Ovary (tissue), 9 donors: Measurements from ENCODE around the gene OTULINL. TPM values are rescaled to one million over a fixed set of nuclear protein-coding genes. Genes with fewer than 3 reads are reported as not detected.
"Not testable (repeated sequence)": the region's sequence is repeated elsewhere in the genome, so short reads cannot be mapped to it uniquely, and the experiment has no call there.

Source experiments
- DNase-seq, 5 donors: peaks; one replicate each; pipeline ENCODE4 v3.0.0-alpha.2; 2019 to 2020
- H3K27ac ChIP-seq, 2 donors: fragments of 200-600 bp; one replicate each; pipeline versions ENCODE4 v1.5.1 to v1.8.0; 2019 to 2022
- H3K27me3 ChIP-seq: fragments of 200-600 bp; one replicate; pipeline ENCODE4 v1.8.0; 2022
- H3K36me3 ChIP-seq: fragments of 200-600 bp; sonication (generic); one replicate; pipeline ENCODE4 v1.5.1; 2019
- H3K4me1 ChIP-seq: one replicate; pipeline ENCODE4 v1.8.1; 2013; ENCODE audit warnings: mild to moderate bottlenecking, moderate library complexity; ENCODE audit not compliant: insufficient read depth
- H3K4me3 ChIP-seq: fragments of 200-600 bp; sonication (generic); one replicate; pipeline ENCODE4 v1.5.1; 2017
- H3K9me3 ChIP-seq, 2 donors: fragments of 200-600 bp in 1 of 2; sonication (generic) in 1 of 2; one replicate each; pipeline versions ENCODE4 v1.5.1 to v1.8.1; 2013 to 2019; ENCODE audit warnings: mild to moderate bottlenecking in 1 of 2, moderate library complexity in 1 of 2
- EP300 ChIP-seq: sonication (generic); formaldehyde crosslinking; IDR thresholded peaks from one replicate; pipeline ENCODE4 v1.6.1; 2017; ENCODE audit warnings: antibody characterized with exemption
- POLR2A ChIP-seq: fragments of 450-650 bp; IDR thresholded peaks from one replicate; pipeline ENCODE4 v1.6.1; 2017; ENCODE audit warnings: antibody characterized with exemption, mild to moderate bottlenecking, moderate library complexity
- WGBS, 3 donors: extraction: QIAGEN DNeasy Blood & Tissue Kit in 1 of 3; methylation state at CpG; one replicate each; pipeline versions ENCODE4 v1.1.5 to v1.1.7; 2013 to 2017; 5-methylcytosine and 5-hydroxymethylcytosine counted together
- intact Hi-C, 4 donors: fragments of 100-400 bp; cut with DNase I; formaldehyde crosslinking; loops; one replicate each; pipeline versions ENCODE4 v1.11.0 to v1.15.1; 2022 to 2023
- polyA plus RNA-seq, 2 donors: library from polyadenylated mRNA; stranded (reverse); fragments of 200-250 nt in 1 of 2; fragments of 350-450 nt in 1 of 2; fragmentation: Illumina TruSeq in 1 of 2; extraction: RNeasy Lipid Tissue Mini Kit (QIAGEN cat#74804) in 1 of 2; gene quantifications; one replicate each; pipeline ENCODE4 v1.2.3, GENCODE V29; 2013 to 2014
- total RNA-seq, 7 donors: library from RNA; depleted of rRNA in 2 of 7; stranded (reverse); fragments of >200 nt in 2 of 7; fragmentation: NEBNext Ultra II Directional in 3 of 7; extraction: Animal tissue kit (Norgen Biotek cat#: 25700) in 3 of 7; gene quantifications; one replicate each; pipeline versions ENCODE4 v1.1.0 to v1.2.4, GENCODE V29; 2016 to 2023
- TF ChIP-seq, protein P1 (sequence below), 3 donors: fragments of 450-650 bp in 2 of 3; fragments of 200-600 bp in 1 of 3; IDR thresholded peaks; one replicate each; pipeline versions ENCODE4 v1.5.1 to v1.8.0; 2016 to 2022; ENCODE audit warnings: antibody characterized with exemption in 3 of 3, mild to moderate bottlenecking in 1 of 3
- donor health status: DM: no; HTN: no; CAD: no; lungs with moderate emphysema.
- donor health status: DM: no; HTN: no; CAD: no.
- donor health status: Bipolar disorder and iron deficiency.
- donor health status: DM: yes; HTN: yes; CAD: no.
- donor health status: DM: no; HTN: no; CAD: no.
- donor health status: DM: yes; HTN: yes; CAD: no.

Gene OTULINL
- total and polyA plus RNA-seq, 9 donors: 2.3 to 14.9 (median 5.3) TPM

GRCh38 chr5:14547666-14548065 lies 33.9 kb upstream of the OTULINL start:
- Histone ChIP-seq H3K27me3 (no peaks in the 10 kb centered on the region), H3K4me3 (no peak overlapping the region), H3K9me3 (peaks cover 0 to 6% of the 10 kb centered on the region in 2 donors), H3K27ac (no peak overlapping the region), H3K4me1 (no peaks in the 10 kb centered on the region), H3K36me3 (no peaks in the 10 kb centered on the region)
- intact Hi-C loops: no loop called here
- WGBS, 3 donors: 86 to 100% (median 95%) methylated on average over 1 of the region's 1 CpG
- DNase-seq: no peak
- TF ChIP-seq, protein P1, sequence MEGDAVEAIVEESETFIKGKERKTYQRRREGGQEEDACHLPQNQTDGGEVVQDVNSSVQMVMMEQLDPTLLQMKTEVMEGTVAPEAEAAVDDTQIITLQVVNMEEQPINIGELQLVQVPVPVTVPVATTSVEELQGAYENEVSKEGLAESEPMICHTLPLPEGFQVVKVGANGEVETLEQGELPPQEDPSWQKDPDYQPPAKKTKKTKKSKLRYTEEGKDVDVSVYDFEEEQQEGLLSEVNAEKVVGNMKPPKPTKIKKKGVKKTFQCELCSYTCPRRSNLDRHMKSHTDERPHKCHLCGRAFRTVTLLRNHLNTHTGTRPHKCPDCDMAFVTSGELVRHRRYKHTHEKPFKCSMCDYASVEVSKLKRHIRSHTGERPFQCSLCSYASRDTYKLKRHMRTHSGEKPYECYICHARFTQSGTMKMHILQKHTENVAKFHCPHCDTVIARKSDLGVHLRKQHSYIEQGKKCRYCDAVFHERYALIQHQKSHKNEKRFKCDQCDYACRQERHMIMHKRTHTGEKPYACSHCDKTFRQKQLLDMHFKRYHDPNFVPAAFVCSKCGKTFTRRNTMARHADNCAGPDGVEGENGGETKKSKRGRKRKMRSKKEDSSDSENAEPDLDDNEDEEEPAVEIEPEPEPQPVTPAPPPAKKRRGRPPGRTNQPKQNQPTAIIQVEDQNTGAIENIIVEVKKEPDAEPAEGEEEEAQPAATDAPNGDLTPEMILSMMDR (IDR thresholded peaks at IDR 0.05): no peak
- TF ChIP-seq EP300: no peak
- TF ChIP-seq POLR2A: no peak

DNA sequence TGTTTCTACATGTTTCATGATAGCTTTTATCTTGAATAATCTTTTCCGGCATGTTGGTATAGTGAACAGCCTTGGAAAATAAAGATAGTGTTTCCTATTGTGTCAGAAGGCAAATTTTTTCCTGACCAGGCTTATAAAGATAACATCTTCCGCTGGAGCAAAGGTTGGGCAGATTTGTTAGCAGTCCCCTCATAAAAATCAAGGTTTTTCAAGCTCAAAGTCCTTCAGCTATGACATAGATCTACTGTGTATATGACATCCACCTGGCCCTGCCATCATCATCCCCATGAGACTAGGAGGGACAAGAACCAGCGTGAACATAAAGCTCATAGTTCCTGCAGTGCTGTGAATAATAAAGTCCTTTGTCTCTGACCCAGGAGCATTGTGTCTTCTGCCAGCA lies 30.4 kb upstream of the OTULINL start:
- DNase-seq: no peak
- H3K9me3 ChIP-seq: peaks cover 0 to 6% of the 10 kb centered on the region in 2 donors
- H3K4me1 ChIP-seq: no peaks in the 10 kb centered on the region
- H3K36me3 ChIP-seq: no peaks in the 10 kb centered on the region
- WGBS, 3 donors: 89 to 94% (median 90%) methylated on average over 3 of the region's 3 CpGs
- no peak overlapping the region for H3K27ac ChIP-seq
- intact Hi-C loops: no loop called here
- H3K27me3 ChIP-seq: no peaks in the 10 kb centered on the region
- TF ChIP-seq EP300 (no peak), POLR2A (no peak)
- TF ChIP-seq, protein P1 (IDR thresholded peaks at IDR 0.05): no peak
- no peak overlapping the region for H3K4me3 ChIP-seq

- no peaks in the 10 kb centered on the region for H3K9me3 ChIP-seq
- H3K27ac ChIP-seq: no peak overlapping the region
- H3K4me1 ChIP-seq: no peaks in the 10 kb centered on the region
- WGBS, 3 donors: 49 to 65% (median 59%) methylated on average over 1 of the region's 1 CpG
- DNase-seq: no peak
- H3K4me3 ChIP-seq: no peak overlapping the region
- intact Hi-C loops: no loop called here
- no peak for TF ChIP-seq POLR2A
- TF ChIP-seq, protein P1 (IDR thresholded peaks at IDR 0.05): no peak
- TF ChIP-seq EP300: no peak
- H3K27me3 ChIP-seq: no peaks in the 10 kb centered on the region
- H3K36me3 ChIP-seq: no peaks in the 10 kb centered on the region
Observed at GRCh38 chr5:14552017-14552416, 29.6 kb upstream of the OTULINL start.

- H3K9me3 ChIP-seq, DNase-seq, H3K27ac ChIP-seq, H3K4me3 ChIP-seq, intact Hi-C loops, H3K4me1 ChIP-seq, H3K36me3 ChIP-seq, H3K27me3 ChIP-seq: not testable (repeated sequence)
- WGBS, 3 donors: 67 to 80% (median 72%) methylated on average over 3 of the region's 3 CpGs
Observed at GRCh38 chr5:14554288-14554687, 27.3 kb upstream of the OTULINL start.

DNA sequence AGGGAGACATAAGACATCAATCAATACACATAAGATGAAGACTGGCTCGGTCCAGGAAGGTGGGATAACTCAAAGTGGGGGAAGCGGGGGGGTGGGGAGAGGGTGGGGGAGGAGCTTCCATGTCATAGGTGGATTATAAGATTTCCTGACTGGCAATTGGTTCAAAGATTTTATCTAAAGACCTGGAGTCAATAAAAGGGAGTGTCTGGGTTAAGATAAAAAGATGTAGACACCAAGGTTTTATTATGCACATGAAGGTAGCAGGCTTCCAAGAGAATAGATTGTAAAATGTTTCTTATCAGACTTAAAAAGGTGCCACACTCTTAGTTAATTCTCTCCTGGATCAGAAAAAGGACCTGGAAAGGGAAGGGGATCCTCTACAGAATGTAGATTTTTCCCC lies 25.6 kb upstream of the OTULINL start:
- DNase-seq: no peak
- Histone ChIP-seq H3K27ac (no peak overlapping the region), H3K36me3 (no peaks in the 10 kb centered on the region), H3K4me1 (no peaks in the 10 kb centered on the region), H3K4me3 (no peak overlapping the region), H3K9me3 (no peaks in the 10 kb centered on the region), H3K27me3 (no peaks in the 10 kb centered on the region)
- intact Hi-C loops: no loop called here
- 67 to 85% (median 73%) methylated on average over 2 of the region's 2 CpGs for WGBS, 3 donors
- TF ChIP-seq EP300: no peak
- TF ChIP-seq, protein P1 (IDR thresholded peaks at IDR 0.05): no peak
- TF ChIP-seq POLR2A: no peak
